B cell (primary cell): ENCODE measurements around the gene CTPS1. TPM values are rescaled to one million over a fixed set of nuclear protein-coding genes. Genes with fewer than 3 reads are reported as not detected.

Experiments
- ATAC-seq: fragments of 200-7000 bp; cut with Tn5 transposase; one replicate; pipeline ENCODE4 v1.10.0; 2021; ENCODE audit warnings: low read depth, mild to moderate bottlenecking, moderate number of reproducible peaks, moderate library complexity
- CTCF ChIA-PET: fragments of 350-600 bp; sonication (Branson Sonifier 250); formaldehyde crosslinking; loops from one replicate; lab custom pipeline; 2021; ENCODE audit warnings: antibody characterized with exemption, inconsistent platforms; lab: Charles Lee
- POLR2A ChIA-PET: fragments of 350-600 bp; sonication (Branson Sonifier 250); formaldehyde crosslinking; loops from one replicate; lab custom pipeline; 2021; ENCODE audit warnings: antibody characterized with exemption; lab: Charles Lee
- DNase-seq: peaks from one replicate; pipeline ENCODE4 v3.0.0; 2013
- H2AFZ ChIP-seq: 2 replicates; pipeline ENCODE4 v1.6.1; 2012; ENCODE audit warnings: mild to moderate bottlenecking, low read depth, low read length; ENCODE audit not compliant: insufficient read depth, poor library complexity, severe bottlenecking
- H3K27ac ChIP-seq, 2 donors: 1 replicate in 1 of 2; 2 replicates in 1 of 2; pipeline ENCODE4 v1.5.1; 2012 to 2013; ENCODE audit warnings: low read length in 2 of 2, mild to moderate bottlenecking in 2 of 2, moderate library complexity in 1 of 2
- H3K27me3 ChIP-seq, 4 experiments: fragments of 200-600 bp in 1 of 4; sonication (generic) in 1 of 4; replicated peaks in 1 of 4; 1 replicate in 2 of 4; 2 replicates in 2 of 4; pipeline versions ENCODE4 v1.6.1 to v1.7.0; 2013 to 2016; ENCODE audit warnings: low read length in 3 of 4, mild to moderate bottlenecking in 2 of 4, mixed read lengths in 1 of 4, moderate library complexity in 1 of 4; ENCODE audit not compliant: insufficient read depth in 4 of 4, control insufficient read depth in 3 of 4; ENCODE audit errors: control extremely low read depth in 1 of 4
- H3K36me3 ChIP-seq, 2 experiments: replicated peaks in 1 of 2; 1 replicate in 1 of 2; 2 replicates in 1 of 2; pipeline versions ENCODE4 v1.6.1 to v1.7.1; 2013; ENCODE audit warnings: low read length in 1 of 2; ENCODE audit not compliant: insufficient read depth in 2 of 2, control insufficient read depth in 1 of 2; ENCODE audit errors: control extremely low read depth in 1 of 2, extremely low read depth in 1 of 2
- H3K4me1 ChIP-seq, 2 donors: fragments of 200-600 bp in 1 of 2; sonication (generic) in 1 of 2; 1 replicate in 1 of 2; 2 replicates in 1 of 2; pipeline versions ENCODE4 v1.5.1 to v1.6.1; 2013 to 2017; ENCODE audit warnings: low read length in 2 of 2; ENCODE audit not compliant: control insufficient read depth in 2 of 2, insufficient read depth in 2 of 2
- H3K4me2 ChIP-seq: replicated peaks from 2 replicates; pipeline ENCODE3; 2012; ENCODE audit warnings: mild to moderate bottlenecking, low read depth, low read length; ENCODE audit not compliant: poor library complexity, severe bottlenecking
- H3K4me3 ChIP-seq, 5 experiments: fragments of 200-600 bp in 1 of 5; sonication (generic) in 1 of 5; 1 replicate in 3 of 5; 2 replicates in 2 of 5; pipeline versions ENCODE4 v1.5.1 to v1.7.0; 2011 to 2016; ENCODE audit warnings: low read length in 4 of 5, mild to moderate bottlenecking in 4 of 5, low read depth in 2 of 5, control low read depth in 1 of 5, moderate library complexity in 1 of 5; ENCODE audit not compliant: insufficient read depth in 1 of 5; ENCODE audit errors: control extremely low read depth in 1 of 5, extremely low read depth in 1 of 5
- H3K79me2 ChIP-seq: fragments of 200-600 bp; sonication (generic); one replicate; pipeline ENCODE4 v1.6.0; 2016; ENCODE audit warnings: low read length; ENCODE audit not compliant: control insufficient read depth, insufficient read depth
- H3K9ac ChIP-seq: fragments of 200-600 bp; sonication (generic); 2 replicates; pipeline ENCODE4 v1.6.1; 2017; ENCODE audit warnings: mild to moderate bottlenecking, low read length, moderate library complexity
- H3K9me3 ChIP-seq, 3 donors: one replicate each; pipeline versions ENCODE4 v1.6.1 to v1.7.1; 2013; ENCODE audit warnings: low read length in 2 of 3; ENCODE audit not compliant: control insufficient read depth in 2 of 3, insufficient read depth in 1 of 3; ENCODE audit errors: control extremely low read depth in 1 of 3
- H4K20me1 ChIP-seq: 2 replicates; pipeline ENCODE4 v1.6.0; 2012; ENCODE audit warnings: mild to moderate bottlenecking, low read length; ENCODE audit not compliant: insufficient read depth, control insufficient read depth, poor library complexity, severe bottlenecking
- H3K27ac Mint-ChIP-seq: one replicate; pipeline ENCODE4 v1.8.0; 2021; ENCODE audit warnings: mixed read lengths
- H3K27me3 Mint-ChIP-seq: one replicate; pipeline ENCODE4 v1.8.0; 2021; ENCODE audit warnings: mixed read lengths
- H3K4me1 Mint-ChIP-seq: one replicate; pipeline ENCODE4 v1.8.0; 2021; ENCODE audit warnings: mixed read lengths
- H3K4me3 Mint-ChIP-seq: one replicate; pipeline ENCODE4 v1.8.0; 2021; ENCODE audit warnings: mixed read lengths
- H3K9me3 Mint-ChIP-seq: one replicate; pipeline ENCODE4 v1.8.0; 2022; ENCODE audit warnings: mixed read lengths; ENCODE audit not compliant: insufficient read depth
- EZH2 ChIP-seq: IDR thresholded peaks from 2 replicates; pipeline ENCODE4 v1.6.1; 2012; ENCODE audit warnings: borderline replicate concordance, low read depth, mild to moderate bottlenecking, moderate library complexity, low read length; ENCODE audit not compliant: insufficient read depth, poor library complexity, severe bottlenecking
- WGBS: methylation state at CpG from one replicate; pipeline ENCODE4 v1.1.5; 2013; ENCODE audit warnings: missing lambda C conversion rate; ENCODE audit not compliant: insufficient coverage; 5-methylcytosine and 5-hydroxymethylcytosine counted together
- intact Hi-C: fragments of 100-400 bp; cut with micrococcal nuclease; formaldehyde crosslinking; loops from one replicate; pipeline ENCODE4 v1.10.0; 2022
- polyA plus RNA-seq: library from polyadenylated mRNA; depleted of rRNA; stranded (reverse); fragments of >200 nt; gene quantifications from 2 replicates; pipeline ENCODE4 v1.2.3, GENCODE V29; 2012
- total RNA-seq, 2 donors: library from RNA; stranded (reverse); fragments of 120-200 nt in 1 of 2; gene quantifications; 1 replicate in 1 of 2; 2 replicates in 1 of 2; pipeline versions ENCODE4 v1.2.3 to v1.2.4, GENCODE V29; 2013 to 2022
- TF ChIP-seq, protein P1 (sequence below): fragments of 200-600 bp; IDR thresholded peaks from one replicate; pipeline ENCODE4 v1.8.0; 2022; ENCODE audit warnings: antibody characterized with exemption, mild to moderate bottlenecking

The CTPS1 gene
- total and polyA plus RNA-seq, 2 donors (not counting 1 experiment from before 2014, with no cell fraction given) = 9.2 to 17.9 TPM

DNA sequence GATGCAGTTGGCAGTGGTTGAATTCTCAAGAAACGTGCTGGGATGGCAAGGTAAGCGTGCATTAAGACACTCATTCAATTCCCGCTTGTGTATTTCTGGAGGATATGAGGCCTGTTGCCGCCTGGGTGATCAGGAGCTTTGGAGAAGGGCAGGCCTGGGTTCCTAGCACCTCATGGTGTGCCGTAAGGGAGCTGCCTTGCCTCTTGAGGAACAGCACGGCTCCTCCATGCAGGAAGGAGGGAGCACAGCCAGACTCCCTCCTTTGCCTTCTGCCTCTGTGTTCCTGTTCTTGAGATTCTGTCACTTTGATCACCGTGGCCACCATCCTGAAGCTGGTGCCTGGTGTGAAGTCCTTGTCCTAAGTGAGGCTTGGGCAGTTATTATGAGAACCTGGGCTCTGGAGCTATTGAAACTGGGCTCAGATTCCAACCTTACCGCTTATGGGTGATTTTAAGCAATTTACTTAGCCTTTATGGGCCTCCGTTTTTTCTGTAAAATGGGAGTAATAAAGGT is 23.7 kb downstream of the CTPS1 start:
- POLR2A ChIA-PET = no interaction called here
- H4K20me1 ChIP-seq = no peaks in the 10 kb centered on the region
- H3K36me3 ChIP-seq = peaks cover 0 to 73% of the 10 kb centered on the region in 2 experiments
- H3K4me2 ChIP-seq = no peak overlapping the region
- no peaks in the 10 kb centered on the region for H3K9me3 Mint-ChIP-seq
- H3K9me3 ChIP-seq = no peaks in the 10 kb centered on the region
- H3K27ac ChIP-seq = no peak overlapping the region
- H2AFZ ChIP-seq = no peak overlapping the region
- no peak overlapping the region for H3K9ac ChIP-seq
- ATAC-seq (no peak), DNase-seq (no peak)
- H3K27ac Mint-ChIP-seq = no peak overlapping the region
- TF ChIP-seq, protein P1, sequence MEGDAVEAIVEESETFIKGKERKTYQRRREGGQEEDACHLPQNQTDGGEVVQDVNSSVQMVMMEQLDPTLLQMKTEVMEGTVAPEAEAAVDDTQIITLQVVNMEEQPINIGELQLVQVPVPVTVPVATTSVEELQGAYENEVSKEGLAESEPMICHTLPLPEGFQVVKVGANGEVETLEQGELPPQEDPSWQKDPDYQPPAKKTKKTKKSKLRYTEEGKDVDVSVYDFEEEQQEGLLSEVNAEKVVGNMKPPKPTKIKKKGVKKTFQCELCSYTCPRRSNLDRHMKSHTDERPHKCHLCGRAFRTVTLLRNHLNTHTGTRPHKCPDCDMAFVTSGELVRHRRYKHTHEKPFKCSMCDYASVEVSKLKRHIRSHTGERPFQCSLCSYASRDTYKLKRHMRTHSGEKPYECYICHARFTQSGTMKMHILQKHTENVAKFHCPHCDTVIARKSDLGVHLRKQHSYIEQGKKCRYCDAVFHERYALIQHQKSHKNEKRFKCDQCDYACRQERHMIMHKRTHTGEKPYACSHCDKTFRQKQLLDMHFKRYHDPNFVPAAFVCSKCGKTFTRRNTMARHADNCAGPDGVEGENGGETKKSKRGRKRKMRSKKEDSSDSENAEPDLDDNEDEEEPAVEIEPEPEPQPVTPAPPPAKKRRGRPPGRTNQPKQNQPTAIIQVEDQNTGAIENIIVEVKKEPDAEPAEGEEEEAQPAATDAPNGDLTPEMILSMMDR = no peak
- no peak for TF ChIP-seq EZH2
- no peak overlapping the region for H3K4me3 Mint-ChIP-seq
- no peaks in the 10 kb centered on the region for H3K27me3 ChIP-seq
- intact Hi-C loops = loop anchor here (1.0 kb wide), 1 partner anchor 24 kb away; the partner anchor contains the start of gene CTPS1
- CTCF ChIA-PET = interaction anchor here (0.9 to 1.8 kb wide), 8 partner anchors 8 to 229 kb away, joined by 3 to 6 read pairs (median 4); partner anchors contain the start of gene CTPS1
- no peaks in the 10 kb centered on the region for H3K79me2 ChIP-seq
- H3K4me1 ChIP-seq = peaks cover 6 to 13% of the 10 kb centered on the region in 2 donors
- peaks cover 17% of the 10 kb centered on the region for H3K4me1 Mint-ChIP-seq
- H3K27me3 Mint-ChIP-seq = no peaks in the 10 kb centered on the region
- 87% methylated on average over 9 of the region's 9 CpGs for WGBS
- H3K4me3 ChIP-seq = no peak overlapping the region

DNA sequence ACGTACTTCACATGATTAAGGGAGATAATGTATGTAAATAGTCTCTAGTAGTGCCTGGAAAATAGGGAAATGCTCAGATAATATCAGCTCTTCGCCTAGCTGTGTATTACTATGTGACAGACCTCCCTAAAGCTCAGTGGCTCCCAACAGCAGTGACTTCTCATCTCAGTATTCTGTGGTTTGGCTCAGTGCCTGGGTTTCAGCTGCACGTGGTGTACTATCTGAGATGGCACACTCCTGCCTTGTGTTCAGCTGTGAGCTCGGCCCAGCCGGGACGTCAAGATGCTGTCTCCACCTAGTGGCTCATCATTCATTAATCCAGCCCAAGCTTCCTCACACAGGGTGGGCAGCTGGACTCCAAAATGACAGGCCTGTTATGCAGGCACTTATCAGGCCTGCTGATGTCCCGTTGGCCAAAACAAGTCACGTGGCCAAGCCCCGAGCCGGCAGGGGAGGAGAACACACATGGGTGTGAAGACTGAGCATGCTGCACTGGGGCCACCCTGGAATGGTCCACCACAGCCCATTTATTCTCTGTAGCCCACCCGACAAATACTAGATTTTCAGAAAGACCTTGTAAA is 24.2 kb downstream of the CTPS1 start:
- CTCF ChIA-PET = interaction anchor here (0.9 to 1.8 kb wide), 8 partner anchors 8 to 230 kb away, joined by 3 to 6 read pairs (median 4); partner anchors contain the start of gene CTPS1
- Histone ChIP-seq H3K36me3 (peaks cover 0 to 73% of the 10 kb centered on the region in 2 experiments), H2AFZ (peak overlapping the region; percentile 14), H3K9me3 (no peaks in the 10 kb centered on the region), H3K4me1 (peaks cover 6 to 13% of the 10 kb centered on the region in 2 donors), H3K27me3 (no peaks in the 10 kb centered on the region), H3K4me2 (no peak overlapping the region), H3K79me2 (no peaks in the 10 kb centered on the region), H4K20me1 (no peaks in the 10 kb centered on the region), H3K4me3 (no peak overlapping the region), H3K27ac (no peak overlapping the region), H3K9ac (no peak overlapping the region)
- TF ChIP-seq EZH2 = no peak
- TF ChIP-seq, protein P1 = peak; percentile 55
- Mint-ChIP-seq H3K4me3 (no peak overlapping the region), H3K27me3 (no peaks in the 10 kb centered on the region), H3K4me1 (peaks cover 17% of the 10 kb centered on the region), H3K27ac (peak overlapping the region; percentile 22), H3K9me3 (no peaks in the 10 kb centered on the region)
- peak; percentile 96 for ATAC-seq
- POLR2A ChIA-PET = no interaction called here
- intact Hi-C loops = loop anchor here (1.0 kb wide), 1 partner anchor 24 kb away; the partner anchor contains the start of gene CTPS1
- peak; percentile 83 for DNase-seq
- 21% methylated on average over 10 of the region's 11 CpGs for WGBS
